DMS 273 (cell line): ENCODE data around the gene CENPP.
"Not testable (repeated sequence)": the region's sequence is repeated elsewhere in the genome, so short reads cannot be mapped to it uniquely, and the experiment has no call there.

Source experiments
- DNase-seq: peaks from one replicate; lab custom pipeline; 2025; ENCODE audit not compliant: unreplicated experiment; lab: John Stamatoyannopoulos, UW

CENPP gene

GRCh38 chr9:92377876-92378275, 52.1 kb downstream of the CENPP start:
- peak; percentile 18 for DNase-seq

- no peak for DNase-seq
Measured at GRCh38 chr9:92378865-92379560, 53.3 kb downstream of the CENPP start.

GRCh38 chr9:92380603-92381002, 54.9 kb downstream of the CENPP start:
- DNase-seq = no peak

- DNase-seq = no peak
Measured at GRCh38 chr9:92381775-92382174, 56.0 kb downstream of the CENPP start.

- no peak for DNase-seq
Measured at GRCh38 chr9:92384375-92384774, 58.6 kb downstream of the CENPP start.

GRCh38 chr9:92385001-92385400, 59.2 kb downstream of the CENPP start:
- no peak for DNase-seq

GRCh38 chr9:92385477-92385876, 59.7 kb downstream of the CENPP start:
- DNase-seq = no peak

GRCh38 chr9:92385953-92386352, 60.2 kb downstream of the CENPP start:
- no peak for DNase-seq

GRCh38 chr9:92392690-92393089, 66.9 kb downstream of the CENPP start:
- no peak for DNase-seq

- no peak for DNase-seq
Measured at GRCh38 chr9:92393686-92394085, 67.9 kb downstream of the CENPP start.

GRCh38 chr9:92395617-92396016, 69.9 kb downstream of the CENPP start:
- no peak for DNase-seq

GRCh38 chr9:92397853-92398252, 72.1 kb downstream of the CENPP start:
- DNase-seq = no peak

GRCh38 chr9:92402360-92402759, 76.6 kb downstream of the CENPP start:
- no peak for DNase-seq

GRCh38 chr9:92402826-92403745, 77.3 kb downstream of the CENPP start:
- DNase-seq = no peak

GRCh38 chr9:92404042-92404836, 78.5 kb downstream of the CENPP start, which contains the start of gene OGN:
TSS of gene OGN (minus strand) at chr9:92404578. CDS start at chr9:92403407, 1,171 bp downstream.
- peak; percentile 16 for DNase-seq

GRCh38 chr9:92405818-92406217, 80.1 kb downstream of the CENPP start:
- DNase-seq = no peak

- DNase-seq = no peak
Measured at GRCh38 chr9:92406477-92406876, 80.7 kb downstream of the CENPP start.

GRCh38 chr9:92407818-92408217, 82.1 kb downstream of the CENPP start:
- DNase-seq = no peak

GRCh38 chr9:92408747-92409478, 83.2 kb downstream of the CENPP start:
- no peak for DNase-seq

- DNase-seq = not testable (repeated sequence)
Measured at GRCh38 chr9:92411157-92411556, 85.4 kb downstream of the CENPP start.

GRCh38 chr9:92414566-92414965, 88.8 kb downstream of the CENPP start:
- DNase-seq = no peak
